H1 (cell line): ENCODE measurements around the gene IGSF1. TPM values are rescaled to one million over a fixed set of nuclear protein-coding genes. Genes with fewer than 3 reads are reported as not detected.

Source experiments
- CTCF ChIA-PET: fragments of 300-600 bp; sonication (Branson Sonifier 250); formaldehyde crosslinking; loops from one replicate; lab custom pipeline; 2021; ENCODE audit not compliant: partially characterized antibody; lab: Charles Lee
- POLR2A ChIA-PET: fragments of 300-600 bp; sonication (Branson Sonifier 250); formaldehyde crosslinking; loops from one replicate; lab custom pipeline; 2021; ENCODE audit warnings: inconsistent platforms; ENCODE audit not compliant: partially characterized antibody; lab: Charles Lee
- DNase-seq, 2 experiments: peaks; one replicate each; pipeline versions ENCODE4 v3.0.0 to v3.0.0-alpha.2; 2010 to 2022; ENCODE audit warnings: low spot score in 2 of 2, low read depth in 1 of 2, mixed read lengths in 1 of 2
- FAIRE-seq: peaks from 2 replicates; lab custom pipeline; 2011; peaks lifted over from hg19 to GRCh38; lab: Jason Lieb, UNC
- H2AFZ ChIP-seq: 2 replicates; pipeline ENCODE4 v1.8.1; 2012; ENCODE audit warnings: low read length, inconsistent platforms
- H2AK5ac ChIP-seq: 2 replicates; pipeline ENCODE4 v1.6.1; 2013; ENCODE audit warnings: low read depth, low read length
- H2BK120ac ChIP-seq: replicated peaks from 2 replicates; pipeline ENCODE3; 2013; ENCODE audit warnings: low read depth, low read length, inconsistent platforms
- H2BK12ac ChIP-seq: 2 replicates; pipeline ENCODE4 v1.6.1; 2013; ENCODE audit warnings: low read depth, low read length
- H2BK15ac ChIP-seq: 2 replicates; pipeline ENCODE4 v1.6.1; 2013; ENCODE audit warnings: low read length
- H2BK20ac ChIP-seq: 2 replicates; pipeline ENCODE4 v1.6.1; 2013; ENCODE audit warnings: low read length
- H2BK5ac ChIP-seq: 2 replicates; pipeline ENCODE4 v1.6.1; 2013; ENCODE audit warnings: low read depth, low read length
- H3K14ac ChIP-seq: 2 replicates; pipeline ENCODE4 v1.6.1; 2013; ENCODE audit warnings: inconsistent platforms; ENCODE audit not compliant: insufficient read length
- H3K18ac ChIP-seq: 2 replicates; pipeline ENCODE4 v1.6.1; 2013; ENCODE audit warnings: low read length; ENCODE audit errors: extremely low read depth
- H3K23ac ChIP-seq: 2 replicates; pipeline ENCODE4 v1.6.1; 2013; ENCODE audit warnings: inconsistent platforms; ENCODE audit not compliant: insufficient read length
- H3K23me2 ChIP-seq: 2 replicates; pipeline ENCODE4 v1.6.1; 2013; ENCODE audit warnings: low read depth, low read length
- H3K27ac ChIP-seq: 2 replicates; pipeline ENCODE4 v1.6.1; 2011; ENCODE audit warnings: low read depth, low read length, inconsistent platforms
- H3K27me3 ChIP-seq, 4 experiments: replicated peaks in 1 of 4; 1 replicate in 1 of 4; 2 replicates in 3 of 4; pipeline versions ENCODE4 v1.6.1 to v1.8.1; 2011 to 2013; ENCODE audit warnings: low read length in 3 of 4, mild to moderate bottlenecking in 3 of 4, inconsistent platforms in 2 of 4, mixed read lengths in 2 of 4, moderate library complexity in 1 of 4; ENCODE audit not compliant: control insufficient read depth in 3 of 4, insufficient read depth in 3 of 4; ENCODE audit errors: extremely low read depth in 1 of 4
- H3K36me3 ChIP-seq, 4 experiments: 2 replicates each; pipeline versions ENCODE4 v1.6.1 to v1.8.1; 2011 to 2013; ENCODE audit warnings: mild to moderate bottlenecking in 4 of 4, low read length in 3 of 4, moderate library complexity in 2 of 4, control low read depth in 1 of 4, inconsistent platforms in 1 of 4; ENCODE audit not compliant: insufficient read depth in 4 of 4, control insufficient read depth in 2 of 4
- H3K4ac ChIP-seq: replicated peaks from 2 replicates; pipeline ENCODE3; 2013; ENCODE audit warnings: low read length, low read depth, mixed read lengths, inconsistent platforms; ENCODE audit not compliant: insufficient read length
- H3K4me1 ChIP-seq, 4 experiments: replicated peaks in 1 of 4; 1 replicate in 1 of 4; 2 replicates in 3 of 4; pipeline versions ENCODE4 v1.6.1 to v1.8.1; 2011 to 2013; ENCODE audit warnings: low read length in 3 of 4, inconsistent platforms in 2 of 4, mixed read lengths in 1 of 4; ENCODE audit not compliant: insufficient read depth in 4 of 4, control insufficient read depth in 3 of 4
- H3K4me2 ChIP-seq, 2 experiments: 2 replicates each; pipeline versions ENCODE4 v1.6.1 to v1.8.1; 2011 to 2013; ENCODE audit warnings: low read depth in 2 of 2, low read length in 2 of 2, control low read depth in 1 of 2, inconsistent platforms in 1 of 2, mild to moderate bottlenecking in 1 of 2; ENCODE audit not compliant: insufficient read depth in 1 of 2
- H3K4me3 ChIP-seq, 4 experiments: fragments of 200-600, 300-600 bp in 1 of 4; sonication (generic), shearing (Covaris generic), sonication (Bioruptor Twin) in 1 of 4; 2 replicates each; pipeline versions ENCODE4 v1.5.1 to v1.8.1; 2011 to 2016; ENCODE audit warnings: low read length in 4 of 4, low read depth in 3 of 4, control low read depth in 2 of 4, inconsistent platforms in 2 of 4, mild to moderate bottlenecking in 2 of 4, mixed read lengths in 1 of 4, moderate library complexity in 1 of 4; ENCODE audit not compliant: insufficient read depth in 2 of 4; ENCODE audit errors: extremely low read depth in 1 of 4
- H3K56ac ChIP-seq: replicated peaks from 2 replicates; pipeline ENCODE3; 2013; ENCODE audit warnings: low read depth, mild to moderate bottlenecking, mixed read lengths, low read length, inconsistent platforms; ENCODE audit not compliant: insufficient read length
- H3K79me1 ChIP-seq: 2 replicates; pipeline ENCODE4 v1.6.1; 2013; ENCODE audit warnings: low read depth, low read length, control low read depth
- H3K79me2 ChIP-seq, 2 experiments: 2 replicates each; pipeline versions ENCODE4 v1.6.1 to v1.8.1; 2012 to 2013; ENCODE audit warnings: low read length in 2 of 2, mild to moderate bottlenecking in 2 of 2, inconsistent platforms in 1 of 2; ENCODE audit not compliant: insufficient read depth in 2 of 2, control insufficient read depth in 1 of 2
- H3K9ac ChIP-seq, 4 experiments: replicated peaks in 1 of 4; 1 replicate in 1 of 4; 2 replicates in 3 of 4; pipeline versions ENCODE4 v1.6.1 to v1.8.1; 2011 to 2013; ENCODE audit warnings: low read depth in 3 of 4, low read length in 3 of 4, control low read depth in 2 of 4, mild to moderate bottlenecking in 2 of 4, moderate library complexity in 2 of 4, inconsistent platforms in 1 of 4; ENCODE audit errors: extremely low read depth in 1 of 4
- H3K9me3 ChIP-seq, 2 experiments: 2 replicates each; pipeline versions ENCODE4 v1.6.1 to v1.8.1; 2012 to 2013; ENCODE audit warnings: mild to moderate bottlenecking in 2 of 2, moderate library complexity in 2 of 2, control low read depth in 1 of 2, inconsistent platforms in 1 of 2, low read depth in 1 of 2, low read length in 1 of 2, mixed read lengths in 1 of 2; ENCODE audit not compliant: insufficient read depth in 2 of 2
- H4K20me1 ChIP-seq, 2 experiments: replicated peaks in 1 of 2; 2 replicates each; pipeline versions ENCODE3 to v1.8.1; 2011 to 2013; ENCODE audit warnings: inconsistent platforms in 2 of 2, low read length in 2 of 2, mild to moderate bottlenecking in 1 of 2; ENCODE audit not compliant: insufficient read depth in 2 of 2, control insufficient read depth in 1 of 2
- H4K5ac ChIP-seq: 2 replicates; pipeline ENCODE4 v1.6.1; 2013; ENCODE audit warnings: low read length, low read depth, mixed read lengths, inconsistent platforms; ENCODE audit not compliant: insufficient read length
- H4K8ac ChIP-seq: 2 replicates; pipeline ENCODE4 v1.8.0; 2013; ENCODE audit warnings: mild to moderate bottlenecking, moderate library complexity, low read length, inconsistent platforms; ENCODE audit not compliant: insufficient read depth; ENCODE audit errors: extremely low read depth
- H4K91ac ChIP-seq: replicated peaks from 2 replicates; pipeline ENCODE3; 2013; ENCODE audit warnings: low read length, mixed read lengths, inconsistent platforms; ENCODE audit not compliant: insufficient read length
- ATF2 ChIP-seq: IDR thresholded peaks from 2 replicates; pipeline ENCODE4 v1.6.1; 2012; ENCODE audit warnings: low read length, inconsistent platforms
- BRCA1 ChIP-seq: IDR thresholded peaks from 2 replicates; pipeline ENCODE4 v1.6.1; 2012; ENCODE audit warnings: low read depth, low read length, improper control_type of control experiment
- CHD1 ChIP-seq: IDR thresholded peaks from 2 replicates; pipeline ENCODE4 v1.6.1; 2012; ENCODE audit warnings: low read depth, low read length, improper control_type of control experiment
- CHD2 ChIP-seq: IDR thresholded peaks from 2 replicates; pipeline ENCODE4 v1.6.1; 2012; ENCODE audit warnings: low read length, improper control_type of control experiment
- FOSL1 ChIP-seq: IDR thresholded peaks from 2 replicates; pipeline ENCODE4 v1.6.1; 2011; ENCODE audit warnings: mild to moderate bottlenecking, low read depth, low read length, moderate library complexity; ENCODE audit not compliant: insufficient read depth
- GABPA ChIP-seq: IDR thresholded peaks from 2 replicates; pipeline ENCODE4 v1.6.1; 2011; ENCODE audit warnings: mild to moderate bottlenecking, low read length, moderate library complexity, borderline replicate concordance; ENCODE audit not compliant: insufficient read depth
- JUND ChIP-seq: IDR thresholded peaks from 2 replicates; pipeline ENCODE4 v1.6.1; 2011; ENCODE audit warnings: mild to moderate bottlenecking, improper control_type of control experiment, low read length
- MAFK ChIP-seq: IDR thresholded peaks from 2 replicates; pipeline ENCODE4 v1.6.1; 2012; ENCODE audit warnings: low read depth, mild to moderate bottlenecking, improper control_type of control experiment, low read length
- POLR2AphosphoS5 ChIP-seq: IDR thresholded peaks from 2 replicates; pipeline ENCODE4 v1.6.1; 2011; ENCODE audit warnings: low read depth, low read length
- RAD21 ChIP-seq, 2 experiments: IDR thresholded peaks in 1 of 2; conservative IDR thresholded peaks in 1 of 2; 2 replicates each; pipeline ENCODE4 v1.6.1; 2011; ENCODE audit warnings: low read depth in 2 of 2, low read length in 2 of 2, improper control_type of control experiment in 1 of 2, inconsistent platforms in 1 of 2, mild to moderate bottlenecking in 1 of 2, moderate library complexity in 1 of 2
- RFX5 ChIP-seq: IDR thresholded peaks from 2 replicates; pipeline ENCODE4 v1.6.1; 2011; ENCODE audit warnings: low read depth, low read length, improper control_type of control experiment, borderline replicate concordance
- SIX5 ChIP-seq: IDR thresholded peaks from 2 replicates; pipeline ENCODE4 v1.6.1; 2011; ENCODE audit warnings: mild to moderate bottlenecking, low read depth, low read length
- TEAD4 ChIP-seq: IDR thresholded peaks from 2 replicates; pipeline ENCODE4 v1.6.1; 2012; ENCODE audit warnings: low read depth, low read length, inconsistent platforms, mixed read lengths
- YY1 ChIP-seq: IDR thresholded peaks from 2 replicates; pipeline ENCODE4 v1.6.1; 2011; ENCODE audit warnings: low read depth, mild to moderate bottlenecking, low read length
- WGBS, 2 experiments: shearing (Covaris generic) in 1 of 2; methylation state at CpG; one replicate each; pipeline versions ENCODE4 v1.1.6 to v1.1.7; 2013 to 2015; ENCODE audit warnings: low lambda C conversion rate in 2 of 2, mixed read lengths in 2 of 2, inconsistent platforms in 1 of 2, low coverage in 1 of 2, missing lambda C conversion rate in 1 of 2; ENCODE audit not compliant: insufficient replicate concordance in 2 of 2, insufficient coverage in 1 of 2, insufficient read length in 1 of 2; ENCODE audit errors: extremely low coverage in 1 of 2, missing lambda C conversion rate in 1 of 2; 5-methylcytosine and 5-hydroxymethylcytosine counted together
- polyA plus RNA-seq, 7 experiments: library from polyadenylated mRNA; depleted of rRNA in 3 of 7; stranded (reverse) in 5 of 7; unstranded in 2 of 7; fragments of >200 nt in 5 of 7; fragments of 200-250 nt in 2 of 7; gene quantifications; 1 replicate in 5 of 7; 2 replicates in 1 of 7; 4 replicates in 1 of 7; pipeline versions ENCODE4 v1.2.1 to v1.2.3, GENCODE V29; 2011 to 2013; ENCODE audit warnings: missing spikeins in 2 of 7, mixed read lengths in 2 of 7
- total RNA-seq: library from RNA; stranded (reverse); fragmentation: NEBNext Ultra II Directional; extraction: Animal tissue kit (Norgen Biotek cat#: 25700); gene quantifications from 2 replicates; pipeline ENCODE4 v1.2.1, GENCODE V29; 2021

Gene IGSF1
- total and polyA plus RNA-seq, 2 of the 8 experiments (the other 6 are each of a cell fraction or from before 2014, with no cell fraction given) = 23.1 to 39.9 TPM

GRCh38 chrX:131332331-131332730 lies 43.2 kb upstream of the IGSF1 start:
- no peak overlapping the region for H4K5ac ChIP-seq
- H3K23me2 ChIP-seq = no peaks in the 10 kb centered on the region
- no peaks in the 10 kb centered on the region for H3K36me3 ChIP-seq
- H3K4me2 ChIP-seq = no peak overlapping the region
- H2AK5ac ChIP-seq = no peak overlapping the region
- no peaks in the 10 kb centered on the region for H3K9me3 ChIP-seq
- ChIA-PET CTCF (interaction anchor here (0.9 to 1.6 kb wide), 5 partner anchors 31 to 249 kb away, joined by 3 to 10 read pairs (median 4); partner anchors contain the start of gene OR13H1), POLR2A (no interaction called here)
- no peak overlapping the region for H2AFZ ChIP-seq
- H3K56ac ChIP-seq = no peak overlapping the region
- no peak for FAIRE-seq
- no peak overlapping the region for H2BK5ac ChIP-seq
- H3K9ac ChIP-seq = no peak overlapping the region
- no peak overlapping the region for H3K18ac ChIP-seq
- no peak for DNase-seq
- H2BK12ac ChIP-seq = no peak overlapping the region
- no peak overlapping the region for H2BK15ac ChIP-seq
- no peaks in the 10 kb centered on the region for H3K79me2 ChIP-seq
- H4K20me1 ChIP-seq = no peaks in the 10 kb centered on the region
- TF ChIP-seq CHD2 = no peak
- TF ChIP-seq MAFK = no peak
- no peak for TF ChIP-seq POLR2AphosphoS5
- TF ChIP-seq FOSL1 = no peak
- no peak for TF ChIP-seq GABPA
- no peak for TF ChIP-seq SIX5
- no peak for TF ChIP-seq BRCA1
- TF ChIP-seq TEAD4 = no peak
- TF ChIP-seq RAD21 (IDR thresholded peaks at IDR 0.05 in 1 of 2, conservative IDR thresholded peaks at IDR 0.05 in 1 of 2; ENCODE audit: low read depth in 2 of 2, low read length in 2 of 2) = no peak
- no peak for TF ChIP-seq JUND
- TF ChIP-seq ATF2 = no peak
- no peak for TF ChIP-seq YY1
- no peak for TF ChIP-seq RFX5
- TF ChIP-seq CHD1 = no peak
- TF ChIP-seq, all 59 proteins: peak for 0
- Histone ChIP-seq H2BK20ac (no peak overlapping the region), H3K4me1 (no peaks in the 10 kb centered on the region), H3K14ac (no peak overlapping the region), H3K4me3 (no peak overlapping the region), H2BK120ac (no peak overlapping the region), H3K79me1 (no peaks in the 10 kb centered on the region), H3K4ac (no peak overlapping the region), H3K23ac (no peak overlapping the region), H3K27me3 (no peaks in the 10 kb centered on the region), H4K8ac (no peak overlapping the region), H4K91ac (no peak overlapping the region), H3K27ac (no peak overlapping the region)
- WGBS, 2 experiments = 85% methylated on average over 3 of the region's 3 CpGs; no CpG with 5 or more reads in 1 of the 2 experiments
